T-helper 9 cell (primary cell): ENCODE measurements around the gene KLK6.

Experiments used
- DNase-seq: peaks from one replicate; pipeline ENCODE4 v3.0.0-alpha.2; 2020
- total RNA-seq, 2 donors: gene quantifications; one replicate each; lab custom pipeline; 2026; lab: John Stamatoyannopoulos, UW

The KLK6 gene
- total RNA-seq: 0 reads per million in 2 donors

DNA sequence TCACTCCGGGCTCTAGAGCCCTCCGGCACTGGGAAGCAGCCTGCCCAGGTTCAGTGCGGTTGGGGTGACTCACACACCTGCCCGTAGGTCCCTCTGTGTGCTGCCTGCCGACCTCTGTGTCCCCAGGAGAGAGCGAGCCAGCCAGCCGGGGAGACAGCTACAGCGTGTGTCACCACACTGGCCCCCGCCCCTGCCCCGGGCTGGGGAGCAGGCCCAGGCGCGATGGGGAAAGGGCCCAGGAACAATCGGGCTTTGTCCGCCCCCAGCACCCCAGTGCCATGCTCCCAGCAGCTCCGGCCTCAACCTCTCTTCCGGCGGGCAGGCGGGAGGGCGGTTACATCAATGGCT is at the start of gene KLK6:
Gene KLK6, minus strand, starts transcription at position 179 of the 348 bp plus-strand sequence. CDS start 1,487 bp downstream, outside the sequence.
- no peak for DNase-seq

DNA sequence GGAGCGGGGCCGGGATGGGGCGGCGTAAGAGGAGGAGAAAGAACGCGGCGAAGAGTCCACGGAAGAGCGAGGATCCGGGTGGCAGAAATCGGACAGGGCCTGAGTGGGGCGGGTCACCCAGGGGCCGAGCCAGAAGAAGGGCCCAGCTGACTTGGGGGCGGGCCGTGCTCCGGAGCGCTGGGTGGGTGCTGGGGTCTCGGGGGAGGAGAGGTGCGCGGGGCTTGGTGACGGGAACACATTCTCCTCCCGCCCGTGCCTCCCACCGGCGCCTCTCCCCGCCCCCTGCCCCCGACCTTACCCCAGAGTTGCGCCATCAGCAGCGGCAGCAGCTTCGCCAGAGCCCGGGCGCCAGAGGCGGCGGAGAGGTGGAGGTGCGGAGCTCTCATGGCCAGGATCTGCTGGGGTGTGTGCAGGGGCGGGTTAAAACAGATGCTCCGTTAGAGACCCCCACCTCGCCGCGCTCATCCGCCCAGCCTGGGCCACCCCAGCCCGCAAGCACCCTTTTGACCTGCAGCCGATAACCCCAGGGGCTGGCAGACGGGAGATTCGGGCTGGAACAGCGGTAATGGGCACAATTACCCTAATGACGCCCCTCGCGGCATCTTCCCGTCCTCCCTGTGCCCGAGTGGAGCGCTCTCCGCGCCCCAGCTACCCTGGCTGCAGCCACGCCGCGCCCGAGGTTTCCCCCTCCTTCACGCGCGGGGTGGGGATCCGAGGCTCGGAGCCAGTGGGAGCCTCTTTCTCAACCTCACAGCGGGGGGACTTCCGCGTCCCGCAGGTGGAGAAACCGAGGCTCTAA is 49.6 kb upstream of the KLK6 start:
- no peak for DNase-seq

DNA sequence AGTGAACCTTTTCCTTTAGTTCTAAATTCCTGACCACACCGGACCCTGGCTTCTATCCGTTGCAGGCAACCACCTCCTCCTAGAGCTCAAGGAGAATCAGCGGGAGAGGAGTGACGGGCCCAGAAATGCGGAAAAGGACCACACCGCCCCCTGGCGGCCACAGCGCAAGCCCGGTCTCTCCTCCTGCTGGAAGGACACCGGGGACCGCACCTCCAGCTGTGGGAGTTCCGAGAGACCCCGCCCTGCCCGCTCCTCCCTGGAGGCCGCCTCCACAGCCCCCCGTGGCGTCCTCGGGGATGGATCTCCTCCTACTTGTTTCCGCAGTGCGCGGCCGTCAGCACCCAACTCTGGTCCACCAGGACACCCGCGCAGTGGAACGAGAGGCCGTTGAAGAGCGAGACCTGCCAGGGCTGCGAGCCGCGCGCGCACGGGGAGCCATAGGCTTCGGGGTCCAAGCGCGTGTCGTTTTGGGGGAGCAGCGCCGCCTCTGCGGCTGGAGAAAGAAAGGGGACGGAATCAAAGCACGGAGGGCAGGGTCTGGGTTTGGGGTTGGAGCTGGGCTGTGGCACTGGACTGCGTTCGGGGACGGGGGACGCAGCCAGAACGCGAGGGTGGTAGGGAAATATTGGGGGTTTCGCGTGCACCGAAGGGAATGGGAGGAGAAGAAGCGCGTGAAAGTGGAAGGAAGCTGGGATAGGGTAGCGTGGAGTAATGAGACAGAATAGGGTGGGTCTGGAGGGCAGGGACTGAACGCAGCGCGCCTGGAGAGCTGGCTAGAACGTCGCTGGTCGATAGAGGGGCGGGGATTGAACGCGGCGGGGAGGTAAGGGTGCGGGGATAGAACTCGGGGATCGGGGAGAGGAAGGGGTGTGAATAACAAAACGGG is 47.6 kb upstream of the KLK6 start:
- peak; percentile 23 for DNase-seq

DNA sequence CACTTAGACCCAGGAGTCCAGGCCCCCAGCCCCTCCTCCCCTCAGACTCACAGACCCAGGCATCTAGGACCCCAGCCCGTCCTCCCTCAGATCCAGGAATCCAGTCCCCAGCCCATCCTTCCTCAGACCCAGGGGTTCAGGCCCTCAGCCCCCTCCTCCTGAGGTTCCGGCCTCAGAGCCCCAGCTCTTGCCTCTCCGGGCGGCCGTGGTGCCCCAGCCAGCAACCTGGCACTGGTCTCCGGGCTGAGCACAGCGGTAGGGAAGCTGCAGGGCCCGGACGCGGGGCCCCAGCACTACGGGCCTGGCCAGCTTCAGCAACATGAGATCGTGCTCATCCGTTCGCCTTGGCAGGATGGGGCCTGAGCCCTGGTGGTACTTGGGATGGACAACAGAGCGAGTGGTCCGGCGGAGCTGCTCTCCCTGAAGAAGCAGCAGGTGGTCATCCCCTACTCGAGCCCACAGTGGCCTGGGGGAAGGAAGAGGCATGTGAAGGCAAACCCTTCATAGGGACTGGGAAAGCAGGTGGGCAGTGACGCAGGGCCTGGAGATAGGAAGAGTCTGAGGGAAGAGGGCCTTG is 46.4 kb upstream of the KLK6 start:
- DNase-seq: no peak

DNA sequence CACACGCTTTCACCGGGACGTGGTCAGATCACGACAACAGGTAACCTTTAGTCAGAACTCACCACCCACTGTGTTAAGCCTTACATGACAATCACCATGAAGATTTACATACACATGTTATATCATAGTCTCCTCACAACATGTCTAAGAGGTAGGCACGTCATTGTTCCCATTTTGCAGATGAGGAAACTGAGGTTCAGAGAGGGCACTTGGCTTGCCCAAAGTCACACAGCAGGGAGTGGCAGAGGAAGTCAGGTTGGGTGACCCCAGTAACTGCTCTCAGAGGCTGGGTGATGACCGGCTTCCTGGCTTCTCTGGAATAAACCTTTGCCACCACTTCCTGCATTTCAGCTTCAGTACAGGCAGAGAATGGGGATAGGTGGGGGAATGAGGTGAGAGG is 44.9 kb upstream of the KLK6 start:
- DNase-seq: no peak

DNA sequence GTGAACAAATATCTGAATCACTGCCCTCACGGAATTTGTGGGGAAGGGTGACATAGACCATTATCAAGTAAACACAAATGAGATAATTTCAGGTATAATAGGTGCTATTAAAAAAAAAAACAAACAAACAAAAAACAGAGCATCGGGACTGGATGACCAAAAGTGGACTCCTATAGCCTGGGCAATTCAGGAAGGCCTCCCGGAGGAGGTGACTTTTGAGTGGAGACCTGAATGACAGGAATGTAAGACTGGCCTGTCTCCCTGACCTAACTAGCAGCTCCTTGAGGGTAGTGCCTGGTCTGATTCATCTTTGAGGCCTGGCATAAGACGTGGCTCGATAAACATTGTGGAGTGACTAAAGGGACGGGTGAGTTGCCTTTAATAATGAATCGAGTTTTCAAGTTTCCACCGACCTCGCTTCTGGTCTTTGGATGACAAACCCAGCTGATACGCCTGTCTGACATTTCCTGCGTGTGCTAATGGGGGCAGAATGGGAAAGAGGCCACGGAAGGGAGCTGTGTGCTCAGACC is 43.3 kb upstream of the KLK6 start:
- no peak for DNase-seq

DNA sequence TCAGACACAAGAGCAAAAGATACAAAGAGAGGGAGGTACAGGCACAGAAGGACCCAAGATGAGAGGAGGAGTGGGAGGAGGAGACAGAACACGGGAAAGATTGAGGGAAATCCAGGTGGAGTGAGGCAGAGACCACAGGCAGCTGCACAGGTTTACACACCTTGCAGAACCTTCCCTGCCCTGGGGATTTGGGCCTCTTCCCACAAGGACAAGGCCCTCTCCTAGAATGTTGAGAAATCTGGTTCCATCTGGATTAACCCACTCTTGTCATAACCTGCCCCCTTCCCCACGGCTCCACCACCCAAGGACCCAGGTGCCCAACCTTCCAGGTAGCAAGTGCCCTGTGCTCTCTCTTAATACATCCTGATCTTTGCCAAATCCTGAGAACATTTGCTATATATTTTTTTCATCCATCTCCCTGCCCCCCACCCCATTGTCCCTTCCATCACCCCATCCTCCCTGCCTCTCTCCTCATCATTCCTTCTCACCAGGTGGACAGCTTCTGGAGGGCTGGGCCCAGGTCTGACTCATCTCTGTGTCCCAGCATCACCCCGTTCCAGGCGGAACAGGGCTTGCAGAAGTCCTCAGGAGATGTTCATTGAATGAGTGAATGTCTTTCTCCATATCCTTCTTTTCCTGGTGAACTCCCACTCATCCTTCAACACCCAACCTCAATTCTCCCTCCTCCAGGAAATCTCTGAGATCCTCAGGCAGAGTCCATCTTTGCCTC is 40.8 kb upstream of the KLK6 start:
- DNase-seq: no peak

DNA sequence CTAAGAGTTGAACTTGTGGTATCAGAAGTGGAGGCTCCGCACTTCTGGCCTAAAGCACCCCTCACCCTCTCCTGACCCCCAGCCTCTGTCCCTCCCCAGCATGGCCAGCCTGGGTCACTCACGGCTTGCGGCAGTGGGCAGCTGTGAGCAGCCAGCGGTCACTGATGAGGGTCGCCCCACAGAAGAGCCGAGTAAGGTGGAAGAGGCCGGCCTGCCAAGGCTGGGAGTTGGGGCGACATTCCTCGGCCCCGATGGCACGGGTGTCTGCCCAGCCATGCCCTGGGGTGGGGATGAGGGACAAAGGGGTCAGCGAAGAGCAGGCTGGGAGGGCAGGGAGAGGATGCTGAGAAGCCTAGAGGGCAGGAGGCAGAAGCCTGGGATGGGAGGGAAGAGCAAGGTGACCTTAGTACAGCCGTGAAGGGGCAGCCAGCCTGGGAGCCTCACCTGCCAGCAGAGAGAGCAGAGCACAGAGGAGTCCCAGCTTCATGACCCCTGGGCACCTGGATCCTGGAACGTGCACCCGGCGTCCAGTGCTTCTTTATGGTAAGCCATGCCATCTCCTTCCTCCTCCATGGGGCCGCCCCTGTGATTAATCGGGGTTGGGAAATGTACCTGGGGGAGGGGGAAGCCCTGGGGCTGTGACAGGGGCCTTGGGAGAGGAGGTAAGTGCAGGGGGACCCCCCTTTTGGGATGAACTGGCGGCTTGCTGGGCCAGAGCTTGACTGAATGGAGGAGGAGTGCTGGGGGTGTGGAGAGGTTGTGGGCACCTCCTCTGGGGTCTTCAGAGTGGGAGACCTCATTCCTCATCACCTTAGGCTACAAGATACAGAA is 39.9 kb upstream of the KLK6 start:
- DNase-seq: no peak

DNA sequence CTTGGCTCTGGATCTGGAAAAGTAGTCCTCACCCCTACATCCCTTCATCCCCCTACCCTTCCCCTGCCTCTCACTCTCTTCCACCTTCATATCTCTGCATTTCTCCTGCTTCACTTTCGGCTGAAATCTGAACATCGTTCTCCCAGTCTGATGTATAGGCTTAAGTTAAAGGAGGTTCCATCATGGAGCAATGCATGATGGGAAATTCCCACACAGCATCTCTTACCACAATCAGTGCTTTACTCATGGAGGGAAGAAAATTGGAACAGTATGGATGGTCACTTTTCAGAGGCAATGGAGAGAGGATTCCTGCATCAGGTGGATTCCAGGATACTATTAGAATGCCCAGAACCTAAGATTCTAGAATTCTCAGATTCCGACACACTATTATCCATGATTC is 38.1 kb upstream of the KLK6 start:
- no peak for DNase-seq

DNA sequence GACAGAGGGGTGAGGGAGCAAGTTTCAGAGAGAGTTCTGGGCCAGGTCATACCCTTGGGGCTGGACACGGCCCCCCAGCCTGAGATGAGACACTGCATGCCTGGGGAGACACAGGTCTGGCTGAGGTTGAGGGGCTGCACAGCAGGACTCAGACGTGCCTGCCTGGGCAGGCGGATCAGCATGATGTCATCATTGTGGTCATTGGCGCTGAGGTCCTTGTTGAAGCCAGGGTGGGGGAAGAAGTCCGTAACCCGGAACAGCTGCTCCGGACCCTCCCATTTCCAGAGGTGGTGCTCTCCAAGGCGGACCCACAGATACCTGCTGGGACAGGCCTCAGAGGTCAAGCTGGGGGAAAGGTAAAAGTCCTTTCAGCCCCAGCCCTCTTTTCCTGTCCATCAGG is 37.0 kb upstream of the KLK6 start:
- no peak for DNase-seq

DNA sequence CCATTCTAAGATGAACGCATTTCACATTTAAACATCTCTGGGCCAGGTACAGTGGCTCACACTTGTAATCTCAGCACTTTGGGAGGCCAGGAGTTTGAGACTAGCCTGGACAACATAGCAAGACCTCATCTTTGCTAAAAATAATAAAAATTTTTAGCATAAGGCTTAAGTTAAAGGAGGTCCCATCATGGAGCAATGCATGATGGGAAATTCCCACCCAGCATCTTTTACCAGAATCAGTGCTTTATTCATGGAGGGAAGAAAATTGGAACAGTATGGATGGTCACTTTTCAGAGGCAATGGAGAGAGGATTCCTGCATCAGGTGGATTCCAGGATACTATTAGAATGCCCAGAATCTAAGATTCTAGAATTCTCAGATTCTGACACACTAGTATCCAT is 35.9 kb upstream of the KLK6 start:
- DNase-seq: no peak

DNA sequence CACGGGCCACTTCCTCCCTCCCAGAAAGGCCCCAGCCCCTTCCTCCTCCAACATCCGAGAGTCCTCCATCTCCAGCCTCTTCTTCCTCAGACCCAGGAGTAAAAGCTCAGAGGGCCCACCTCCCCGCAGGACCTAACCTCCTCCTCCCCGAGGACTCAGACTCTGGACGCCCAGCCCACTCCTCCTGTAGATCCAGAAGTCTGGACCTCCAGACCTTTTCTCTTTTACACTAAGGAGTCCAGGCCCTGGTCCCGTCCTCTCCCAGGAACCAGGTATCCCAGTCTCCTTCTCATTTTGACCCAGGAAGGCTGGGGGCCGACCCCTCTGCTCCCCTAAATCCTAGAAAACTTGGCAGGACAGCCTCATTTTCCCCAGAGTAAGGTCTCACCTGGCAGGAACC is 33.9 kb upstream of the KLK6 start:
- no peak for DNase-seq

DNA sequence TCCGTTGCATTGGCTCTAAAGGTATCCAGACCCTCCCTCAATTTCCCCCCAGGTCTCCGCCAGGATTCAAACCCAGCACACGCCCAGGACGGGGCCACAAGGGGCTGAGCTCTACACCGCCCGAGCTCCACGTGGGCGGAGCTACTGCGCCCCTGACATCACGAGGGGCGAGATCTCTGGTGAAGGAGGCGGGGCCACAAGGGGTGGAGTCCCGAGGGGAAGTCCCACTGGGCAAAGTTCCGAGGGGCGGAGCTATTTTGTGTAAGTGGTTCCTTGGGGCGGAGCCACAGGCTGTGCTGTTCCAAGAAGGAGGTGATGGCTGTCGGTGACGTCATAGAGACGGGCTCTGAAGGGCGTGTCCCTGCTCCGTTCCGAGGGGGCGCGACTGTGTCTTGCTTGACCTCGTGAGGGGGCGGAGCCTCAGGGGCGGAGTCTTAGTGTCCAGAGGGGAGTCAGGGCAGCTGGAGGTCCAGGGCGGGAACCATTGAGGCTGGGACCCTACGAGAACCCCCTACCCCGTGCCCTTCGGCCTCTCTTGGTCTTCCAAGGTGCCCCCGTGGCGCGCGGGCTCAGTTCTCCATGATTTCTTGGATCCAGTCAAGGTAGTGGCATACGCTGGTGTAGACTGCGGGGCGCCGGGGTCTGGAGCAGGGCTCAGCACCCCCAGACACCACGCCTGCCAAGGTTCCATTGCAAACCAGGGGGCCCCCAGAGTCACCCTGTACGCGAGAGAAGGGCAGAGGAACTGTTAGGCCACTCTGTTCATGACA is 33.3 kb upstream of the KLK6 start:
- no peak for DNase-seq

DNA sequence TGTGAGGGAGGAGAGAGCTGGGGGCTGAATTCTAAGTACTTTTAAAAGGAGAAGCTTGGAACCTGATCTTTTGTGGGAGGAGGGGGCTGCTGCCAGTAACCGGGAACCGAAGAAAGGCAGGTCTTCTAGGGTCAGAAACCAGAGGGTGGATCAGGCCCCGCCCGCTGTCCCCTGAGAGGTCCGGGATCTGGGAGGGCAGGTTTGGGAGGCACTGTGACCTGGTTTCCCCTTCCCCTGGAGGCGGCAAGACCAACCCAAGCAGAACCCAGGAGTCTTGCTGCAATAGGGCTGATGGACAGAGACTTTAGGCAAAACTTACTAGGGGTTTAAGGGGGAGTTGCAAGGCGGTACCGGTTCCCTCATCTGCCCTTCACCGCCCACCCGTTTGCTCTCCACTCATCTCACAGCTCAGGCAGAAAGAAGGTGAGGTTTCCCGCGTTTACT is 32.7 kb upstream of the KLK6 start:
- DNase-seq: no peak

DNA sequence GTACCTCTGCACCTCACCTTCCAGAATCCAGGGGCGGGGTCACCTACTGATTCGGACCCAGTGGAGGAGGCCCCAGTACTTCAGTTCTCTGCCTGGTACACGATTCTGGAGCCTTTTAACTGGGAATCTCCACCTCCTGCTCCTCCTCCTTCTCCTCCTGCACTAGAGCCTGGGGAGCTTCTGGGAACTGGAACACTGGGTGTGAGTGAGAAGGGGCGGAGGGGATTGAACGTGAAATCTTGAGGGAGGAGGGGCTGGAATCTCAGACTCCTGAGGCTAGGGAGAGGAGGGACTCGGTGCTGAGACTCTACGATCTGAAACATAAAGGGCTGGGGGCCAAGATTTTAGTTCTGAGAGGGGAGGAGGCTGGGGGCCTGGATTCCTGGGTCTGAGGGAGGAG is 32.1 kb upstream of the KLK6 start, which contains the start of gene KLK8:
Gene KLK8, minus strand, starts transcription at position 90 of the 400 bp plus-strand sequence. CDS start 437 bp downstream, outside the sequence.
- no peak for DNase-seq

DNA sequence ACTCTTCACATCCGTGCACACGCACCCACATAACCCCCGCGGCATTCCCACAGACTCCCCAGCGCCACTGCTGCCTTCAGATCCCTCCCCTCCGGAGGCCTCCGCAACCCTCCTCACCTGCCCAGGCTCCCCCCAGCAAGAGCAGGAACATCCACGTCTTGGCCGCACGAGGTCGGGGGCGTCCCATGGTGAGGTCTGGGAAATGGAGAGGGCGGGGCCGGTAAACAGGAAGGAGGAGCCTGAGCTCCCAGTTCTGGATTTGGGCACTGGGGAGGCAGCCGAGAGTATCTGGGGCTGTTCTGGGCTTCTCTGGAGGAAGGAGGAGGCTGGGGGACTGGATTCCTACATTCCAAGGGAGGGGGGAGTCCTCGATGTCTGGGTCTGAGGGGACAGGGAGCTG is 31.6 kb upstream of the KLK6 start:
- DNase-seq: no peak

DNA sequence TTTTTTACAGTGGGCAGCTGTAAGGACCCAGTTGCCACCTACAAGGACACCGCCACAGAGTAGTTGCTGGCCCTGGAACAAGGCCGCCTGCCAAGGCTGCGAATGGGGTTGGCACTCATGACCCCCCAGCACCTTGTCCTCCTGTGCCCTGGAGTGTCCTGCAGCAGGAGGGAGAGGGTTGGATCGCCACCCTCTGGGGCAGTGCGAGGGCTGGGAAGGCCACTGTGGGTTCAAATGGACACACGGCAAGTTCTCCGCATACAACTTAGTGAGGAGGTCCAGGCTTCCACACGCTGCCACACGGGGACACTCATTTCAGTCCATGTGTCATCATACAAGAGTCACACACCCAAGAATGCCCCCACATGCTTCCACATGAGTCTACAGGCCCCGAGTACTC is 31.0 kb upstream of the KLK6 start:
- DNase-seq: no peak

DNA sequence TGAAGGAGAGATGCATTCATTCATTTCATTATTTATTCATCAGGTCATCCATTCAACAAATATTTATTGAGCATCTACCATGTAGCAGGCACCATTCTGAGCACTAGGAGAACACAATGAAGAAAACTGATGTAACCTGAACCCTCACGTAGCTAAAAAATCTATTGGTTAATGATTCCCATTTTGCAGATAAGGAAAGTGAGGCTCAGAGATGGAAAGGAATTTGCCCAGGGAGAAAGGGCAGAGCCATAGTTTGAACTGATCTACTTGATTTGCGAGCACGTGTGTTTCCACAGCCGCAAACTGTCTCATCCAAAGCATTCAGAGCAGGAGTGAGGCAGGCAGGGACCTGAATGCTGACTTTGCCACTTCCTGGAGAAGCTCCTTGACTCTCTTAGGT is 29.3 kb upstream of the KLK6 start:
- DNase-seq: no peak

DNA sequence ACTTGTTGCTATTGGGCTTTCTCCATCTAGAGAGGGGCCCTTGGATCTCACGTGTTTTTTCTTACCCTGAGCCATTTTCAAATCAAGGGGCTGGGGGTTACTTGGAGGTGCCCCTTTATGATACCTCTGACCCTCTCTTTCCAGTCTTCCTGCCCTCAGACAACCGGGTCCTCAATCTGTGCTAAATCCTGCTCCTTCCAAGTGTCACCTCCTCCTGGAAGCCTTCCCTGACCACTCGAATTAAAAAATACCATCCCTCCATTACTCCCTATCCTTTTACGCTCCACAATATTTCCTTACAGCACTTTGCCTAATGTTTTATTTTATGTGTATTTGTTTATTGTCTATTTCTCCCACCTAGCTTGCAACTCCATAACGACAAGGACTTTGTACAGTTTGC is 28.7 kb upstream of the KLK6 start:
- DNase-seq: no peak

DNA sequence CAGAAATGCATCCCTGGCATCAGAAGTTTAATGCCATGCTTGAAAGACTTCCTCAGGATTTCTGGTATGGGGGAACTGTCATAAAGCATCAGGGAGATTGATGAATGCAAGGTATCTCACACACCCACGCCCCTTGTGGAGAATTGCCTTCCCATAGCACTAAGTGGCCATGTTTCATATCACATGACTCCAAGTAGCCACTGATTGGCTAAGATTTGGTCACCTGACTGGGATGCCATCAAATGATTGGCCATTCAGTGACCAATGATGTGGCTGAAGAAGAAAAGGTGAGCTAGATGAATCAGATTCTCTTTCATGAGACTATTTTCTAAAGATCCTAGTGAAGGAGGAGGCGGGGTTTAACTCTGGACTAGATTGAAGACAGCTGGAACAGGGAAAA is 24.7 kb upstream of the KLK6 start:
- DNase-seq: no peak

DNA sequence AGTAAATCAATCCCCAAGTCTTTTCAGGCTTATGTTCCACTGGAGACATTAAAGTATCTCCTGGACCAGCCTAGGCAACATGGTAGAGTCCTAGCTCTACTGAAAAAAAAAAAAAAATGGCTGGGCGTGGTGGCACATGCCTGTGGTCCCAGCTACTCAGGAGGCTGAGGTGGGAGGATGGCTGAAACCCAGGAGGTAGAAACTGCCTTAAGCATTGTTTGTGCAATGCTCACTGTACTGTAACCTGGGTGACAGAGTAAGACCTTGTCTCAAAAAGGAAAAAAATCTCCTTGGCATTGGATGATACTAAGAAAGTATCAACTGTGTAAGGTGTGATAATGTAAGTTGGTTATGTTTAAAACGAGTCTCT is 23.3 kb upstream of the KLK6 start:
- DNase-seq: no peak
